Upper lobe of left lung (tissue), 4 donors: ENCODE data around the gene PAIP2.

Experiments
- CTCF ChIP-seq, 6 experiments: fragments of 450-650 bp in 4 of 6; fragments of 200-600 bp in 2 of 6; sonication (generic) in 2 of 6; IDR thresholded peaks; one replicate each; pipeline ENCODE4 v1.5.1; 2016 to 2019; ENCODE audit warnings: antibody characterized with exemption in 6 of 6
- EP300 ChIP-seq, 4 donors: sonication (generic); formaldehyde crosslinking; IDR thresholded peaks; one replicate each; pipeline ENCODE4 v1.5.1; 2017; ENCODE audit warnings: antibody characterized with exemption in 4 of 4, control low read depth in 2 of 4
- POLR2A ChIP-seq, 4 donors: fragments of 450-650 bp; IDR thresholded peaks; one replicate each; pipeline ENCODE4 v1.5.1; 2016 to 2017; ENCODE audit warnings: antibody characterized with exemption in 4 of 4, mild to moderate bottlenecking in 2 of 4
- POLR2AphosphoS5 ChIP-seq, 2 donors: sonication (generic); formaldehyde crosslinking; IDR thresholded peaks; one replicate each; pipeline ENCODE4 v1.5.1; 2017; ENCODE audit warnings: antibody characterized with exemption in 2 of 2

- TF ChIP-seq POLR2A (IDR thresholded peaks at IDR 0.05) (no peak), CTCF (IDR thresholded peaks at IDR 0.05) (no peak), POLR2AphosphoS5 (IDR thresholded peaks at IDR 0.05) (no peak), EP300 (IDR thresholded peaks at IDR 0.05) (no peak)
Observed at GRCh38 chr5:139340051-139340450, 1.6 kb upstream of the PAIP2 start.
